HG03565 (cell line): ENCODE measurements around the gene PDE9A.

Experiments
- ATAC-seq: cut with Tn5 transposase; IDR thresholded peaks from one replicate; pipeline ENCODE4 v1.9.1; 2021; ENCODE audit warnings: mild to moderate bottlenecking, moderate library complexity; ENCODE audit not compliant: unreplicated experiment

PDE9A gene

DNA sequence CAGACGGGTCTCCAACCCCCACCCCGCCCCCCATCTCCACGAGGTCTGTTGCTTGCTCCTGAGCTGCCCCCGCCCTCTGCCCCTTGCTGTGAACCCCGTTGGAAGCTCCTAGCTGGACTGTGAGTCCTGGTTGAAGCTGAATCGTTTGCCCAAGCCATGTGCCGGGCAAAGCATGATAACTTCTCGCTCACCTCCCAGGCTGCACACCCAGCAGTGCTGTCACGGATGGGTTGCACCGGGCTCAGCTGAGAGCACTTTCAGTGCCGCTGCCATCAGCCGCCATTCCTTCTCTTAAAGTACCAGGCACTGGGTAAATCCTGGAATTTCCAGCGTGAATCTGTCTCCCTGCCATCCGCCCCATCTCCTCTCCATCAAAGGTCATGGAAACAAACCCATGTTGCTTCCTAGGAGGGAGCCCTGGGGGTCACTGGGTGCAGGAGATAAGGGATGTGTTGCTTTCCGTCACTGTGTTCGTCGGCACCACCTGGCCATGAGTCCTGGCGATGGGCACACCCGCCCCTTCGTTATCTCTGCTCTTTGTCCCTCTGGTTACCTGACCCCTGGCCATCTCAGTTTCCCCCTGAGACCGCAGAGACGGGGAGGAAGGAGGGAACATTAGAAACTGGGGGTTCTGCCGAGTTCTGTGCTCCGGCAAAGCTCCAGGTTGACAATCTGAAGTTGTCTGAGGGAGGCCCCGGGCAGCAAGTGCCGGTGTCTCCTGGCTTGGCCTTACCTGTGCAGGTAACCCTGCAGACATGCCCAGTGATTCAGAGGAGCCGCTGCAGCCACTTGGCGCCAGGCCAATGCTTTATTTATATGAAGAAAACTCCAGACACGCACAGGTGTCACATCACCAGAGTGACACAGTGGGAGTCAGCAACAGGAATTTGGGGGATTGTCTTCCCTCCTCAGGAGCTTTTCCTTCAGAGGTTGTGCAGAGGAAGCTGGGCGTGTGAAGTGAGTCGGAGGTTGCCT, 2.7 kb downstream of the PDE9A start:
- ATAC-seq, result no peak

- ATAC-seq, result no peak
Observed at GRCh38 chr21:42656872-42657271, 3.5 kb downstream of the PDE9A start.

DNA sequence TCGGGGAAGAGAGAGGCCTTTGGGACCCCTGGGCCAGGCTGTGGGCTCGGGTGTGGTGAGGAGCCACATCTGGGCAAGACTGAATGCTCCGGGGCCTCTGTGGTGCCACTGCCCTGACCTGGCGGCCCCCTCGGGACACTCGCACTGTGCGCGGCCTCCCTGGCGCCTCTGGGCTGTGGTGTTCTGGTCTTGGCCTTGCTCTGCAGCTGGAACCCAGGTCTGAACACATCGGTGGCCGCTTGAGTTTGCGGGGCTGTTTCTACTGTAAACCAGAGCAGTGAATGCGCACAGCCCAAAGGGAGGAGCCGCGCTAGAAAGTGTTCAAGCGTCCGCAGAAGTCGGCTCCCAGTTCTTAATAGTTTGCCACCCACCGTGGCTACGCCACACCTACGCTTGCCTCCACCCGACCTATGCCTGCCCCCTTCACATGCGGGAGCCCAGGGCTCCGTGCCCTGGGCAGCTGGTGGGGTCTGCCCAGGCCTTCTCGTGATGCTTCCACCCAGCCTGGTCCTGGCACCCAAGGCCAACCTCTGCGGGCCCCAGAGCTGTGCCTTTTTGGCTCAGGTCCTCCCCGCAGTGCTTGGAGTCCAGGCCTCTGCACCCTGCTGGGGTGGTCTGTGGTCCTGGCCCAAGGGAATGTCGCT, 4.4 kb downstream of the PDE9A start:
- ATAC-seq, result no peak

DNA sequence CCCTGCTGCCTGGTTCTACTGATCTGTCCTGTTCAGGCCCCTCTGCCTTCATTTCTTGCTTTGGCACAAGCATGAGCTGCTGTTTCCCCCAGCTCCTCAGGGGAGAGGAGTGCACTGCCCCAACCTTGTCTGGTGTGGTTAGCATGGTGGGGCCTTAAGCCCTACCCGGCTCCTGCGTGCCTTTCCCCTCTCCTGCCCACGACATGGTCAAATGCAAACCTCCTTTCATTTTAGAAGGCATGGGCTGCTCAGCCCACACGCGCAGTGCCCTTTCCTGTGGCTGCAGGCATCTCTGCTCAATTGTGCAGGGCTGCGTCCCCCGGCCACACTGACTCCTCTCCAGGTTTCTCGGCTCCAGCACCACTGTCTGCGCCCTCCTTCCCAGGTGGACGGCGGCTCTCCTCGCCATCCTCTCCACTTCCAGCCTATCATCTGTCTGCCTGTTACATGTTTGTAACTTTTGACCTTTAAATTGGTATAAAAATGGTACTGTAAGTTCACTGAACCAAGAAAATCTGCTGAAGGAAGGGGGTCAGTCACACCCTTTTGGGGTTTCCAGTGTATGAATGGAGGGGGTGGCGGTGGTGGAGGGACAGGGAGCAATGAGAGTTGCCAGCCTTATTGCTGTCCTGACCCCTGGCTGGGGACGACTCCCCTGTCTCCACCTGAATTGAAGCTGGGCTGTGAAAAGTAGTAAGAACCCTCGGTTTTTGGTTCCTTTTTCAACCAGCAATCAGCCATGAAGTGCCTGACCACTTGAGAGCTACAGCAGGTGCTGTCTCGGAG, 5.1 kb downstream of the PDE9A start:
- no peak for ATAC-seq

DNA sequence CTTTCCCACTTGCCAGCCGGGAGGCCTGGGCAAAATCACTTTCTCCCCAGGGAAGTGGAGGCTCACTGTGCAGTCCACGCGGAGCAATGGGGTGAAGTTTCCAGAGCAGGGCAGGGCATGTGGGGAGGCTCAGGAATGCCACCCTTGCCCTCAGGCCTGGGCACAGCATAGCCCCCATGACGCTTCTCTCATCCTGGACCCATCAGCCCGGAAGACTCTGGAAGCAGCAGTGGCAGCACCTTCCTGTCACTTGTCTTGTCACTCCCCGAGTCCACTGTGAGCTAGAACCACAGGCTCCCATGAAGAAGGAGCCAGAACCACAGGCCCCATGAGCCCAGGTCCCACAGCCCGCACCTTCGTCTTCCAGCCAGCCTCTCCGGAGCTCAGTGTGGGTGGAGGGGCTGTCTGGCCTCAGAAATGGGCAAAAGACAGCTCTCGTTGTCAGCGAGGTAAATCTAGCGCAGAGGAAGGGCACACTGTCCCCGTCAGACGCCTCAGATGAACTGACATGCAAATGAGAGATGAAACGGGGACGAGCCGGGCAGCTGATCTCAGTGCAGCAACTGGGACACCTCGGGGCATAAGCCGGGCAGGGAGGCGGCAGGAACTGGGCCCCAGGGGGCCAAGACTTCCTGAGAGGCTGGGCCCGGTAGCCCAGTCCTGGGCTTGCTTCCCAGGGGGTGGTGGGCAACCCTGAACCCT, 6.1 kb downstream of the PDE9A start:
- ATAC-seq, result no peak

DNA sequence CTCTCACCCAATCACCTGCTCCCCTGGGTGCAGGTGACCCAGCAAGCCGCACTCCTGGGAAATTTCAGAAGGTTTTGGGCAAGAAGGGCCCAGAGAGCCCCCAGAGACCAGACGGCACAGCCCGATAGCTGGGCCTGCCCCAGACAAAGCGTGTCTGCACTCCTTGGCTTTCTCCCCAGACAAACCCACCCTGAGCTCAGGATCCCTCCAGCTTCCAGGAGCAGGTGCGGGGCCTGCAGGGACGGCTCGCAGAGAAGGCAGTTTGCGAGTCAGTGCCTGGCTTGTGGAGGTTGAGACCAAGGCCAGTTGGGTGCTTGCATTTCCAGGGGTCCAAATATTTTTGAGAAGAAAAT, 6.7 kb downstream of the PDE9A start:
- ATAC-seq, result no peak

- ATAC-seq, result no peak
Observed at GRCh38 chr21:42661688-42662429, 8.4 kb downstream of the PDE9A start.

- ATAC-seq, result no peak
Observed at GRCh38 chr21:42662430-42663199, 9.2 kb downstream of the PDE9A start.

GRCh38 chr21:42663200-42663750, 9.9 kb downstream of the PDE9A start:
- no peak for ATAC-seq

DNA sequence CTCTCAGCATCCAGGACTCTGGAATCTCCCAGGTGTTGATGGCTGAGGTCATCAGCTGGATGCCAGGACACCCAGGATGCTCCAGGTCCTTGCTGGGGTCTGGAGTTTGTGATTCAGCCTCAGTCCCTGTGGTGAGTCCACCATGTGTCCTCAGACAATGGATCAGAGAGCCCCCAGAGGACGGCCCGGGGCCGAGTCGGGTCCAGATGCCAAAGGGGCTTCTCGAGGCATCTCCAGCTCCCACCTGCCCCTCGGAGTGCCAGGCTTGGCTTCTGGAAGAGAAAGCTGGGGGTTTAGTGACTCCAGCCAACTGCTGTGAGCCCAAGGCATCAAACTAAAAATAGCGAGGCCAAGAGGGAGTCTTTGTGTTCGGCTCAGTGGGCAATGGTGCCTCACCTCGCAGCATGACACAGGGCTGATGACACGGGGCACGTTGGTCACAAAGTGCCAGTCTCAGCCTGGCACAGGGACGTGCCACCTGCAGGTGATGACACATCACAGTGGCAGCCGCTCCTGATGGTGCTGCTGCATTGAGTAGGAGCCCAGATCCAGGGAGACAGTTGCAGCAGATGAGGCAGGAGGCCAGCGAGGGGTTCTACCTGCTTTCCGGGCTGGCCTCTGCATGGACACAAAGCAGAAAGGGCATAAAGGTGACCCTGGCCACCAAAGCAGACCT, 10.6 kb downstream of the PDE9A start:
- no peak for ATAC-seq

GRCh38 chr21:42664614-42665013, 11.2 kb downstream of the PDE9A start:
- ATAC-seq, result no peak

- no peak for ATAC-seq
Observed at GRCh38 chr21:42665026-42665425, 11.6 kb downstream of the PDE9A start.

- ATAC-seq, result no peak
Observed at GRCh38 chr21:42665484-42665883, 12.1 kb downstream of the PDE9A start.

DNA sequence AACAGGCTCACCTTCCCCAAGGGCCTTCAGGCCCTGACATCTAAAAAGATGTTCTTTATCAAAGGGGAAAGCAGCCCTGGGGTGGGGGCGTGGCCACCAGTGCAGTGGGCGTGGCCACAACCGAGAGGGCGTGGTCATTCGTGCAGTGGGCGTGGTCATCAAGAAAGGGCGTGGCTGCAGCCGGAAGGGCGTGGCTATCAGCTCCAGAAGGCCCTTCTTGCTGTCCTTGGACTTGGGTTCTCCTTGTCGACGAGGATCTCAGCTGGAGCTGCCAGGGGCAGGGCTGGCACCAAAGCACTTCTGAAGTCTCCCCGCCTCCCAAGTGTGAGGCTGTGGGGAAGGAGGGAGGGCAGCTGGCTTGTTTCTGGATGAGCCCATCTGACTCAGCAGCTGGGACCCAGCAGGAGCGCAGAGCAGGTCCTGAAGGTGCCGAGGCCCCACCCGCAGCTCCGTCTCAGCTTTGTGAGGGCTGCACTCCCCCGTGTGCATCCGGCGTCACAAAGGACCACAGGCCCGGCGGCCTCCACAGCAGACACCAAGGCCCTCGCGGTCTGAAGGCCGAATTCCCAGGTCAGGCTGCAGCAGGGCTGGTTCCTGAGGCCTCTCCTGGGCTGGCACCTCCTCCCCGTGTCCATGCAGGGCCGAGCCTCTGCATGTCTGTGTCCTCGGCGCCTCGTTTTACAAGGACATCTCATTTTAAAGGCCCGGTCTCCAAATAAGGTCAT, 12.8 kb downstream of the PDE9A start:
- ATAC-seq, result no peak

DNA sequence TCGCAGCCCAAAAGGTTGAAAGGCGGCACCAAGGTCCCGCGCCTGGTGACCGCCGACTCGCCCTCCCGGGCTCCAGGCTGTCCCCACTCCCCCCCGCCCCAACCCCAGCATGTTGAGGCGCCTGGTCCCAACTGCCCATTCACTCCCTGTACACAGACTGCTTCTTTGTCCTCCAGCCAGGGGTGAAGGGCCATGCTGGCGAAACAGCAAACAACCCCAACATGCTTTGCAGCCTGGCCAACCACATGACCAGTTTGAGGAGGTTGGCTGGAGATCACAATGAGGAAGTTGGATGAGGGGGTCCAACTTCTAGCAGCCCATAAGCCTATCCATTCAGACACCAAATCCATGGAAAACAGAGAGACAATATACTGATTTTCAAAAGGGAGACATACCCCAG, 13.5 kb downstream of the PDE9A start:
- ATAC-seq, result no peak

GRCh38 chr21:42668298-42668992, 15.0 kb downstream of the PDE9A start:
- ATAC-seq, result no peak

DNA sequence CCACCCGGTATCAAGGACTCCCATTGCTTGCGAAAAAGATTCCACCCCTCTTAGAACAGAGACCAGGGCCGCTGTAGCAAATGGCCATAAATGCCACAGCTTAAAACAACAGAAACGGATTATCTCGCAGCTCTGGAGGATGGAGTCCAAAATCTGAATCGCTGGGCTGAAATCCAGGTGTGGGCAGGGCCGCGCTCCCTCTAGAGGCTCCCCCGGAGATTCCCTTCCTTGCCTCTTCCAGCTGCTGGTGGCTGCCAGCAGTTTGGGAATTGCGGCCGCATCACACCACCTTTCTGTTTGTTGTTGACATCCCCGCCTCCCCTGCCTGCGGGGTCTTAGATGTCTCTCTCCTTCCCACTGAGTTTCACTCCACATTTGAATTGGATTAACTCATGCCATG, 15.6 kb downstream of the PDE9A start:
- ATAC-seq, result no peak
